HCT116 (cell line): ENCODE measurements around the gene RAB27B. TPM values are rescaled to one million over a fixed set of nuclear protein-coding genes. Genes with fewer than 3 reads are reported as not detected.
"Not testable (repeated sequence)": the region's sequence is repeated elsewhere in the genome, so short reads cannot be mapped to it uniquely, and the experiment has no call there.

Experiments
- ATAC-seq: fragments of 200-7000 bp; cut with Tn5 transposase; 2 replicates; pipeline ENCODE4 v1.9.1; 2020; ENCODE audit warnings: mild to moderate bottlenecking, moderate library complexity
- BruUV-seq: library from RNA; stranded (reverse); fragments of 400-500 nt; replicated peaks from 2 replicates; lab custom pipeline; 2021; lab: Mats Ljungman, UMichigan
- CTCF ChIA-PET: fragments of 300-600 bp; sonication (Branson Sonifier 250); formaldehyde crosslinking; loops from one replicate; lab custom pipeline; 2021; ENCODE audit warnings: antibody characterized with exemption; lab: Charles Lee
- POLR2A ChIA-PET: fragments of 300-600, 350-600 bp; sonication (Branson Sonifier 250); formaldehyde crosslinking; loops from one replicate; lab custom pipeline; 2021; ENCODE audit warnings: antibody characterized with exemption; lab: Charles Lee
- RAD21 ChIA-PET, 2 experiments: fragments of 300-600 bp; sonication (Branson Sonifier 250); formaldehyde crosslinking; loops; one replicate each; lab custom pipeline; 2023; ENCODE audit warnings: low total read pairs in 2 of 2; ENCODE audit not compliant: uncharacterized antibody in 2 of 2, unreplicated experiment in 2 of 2, low non-redundant PET in 1 of 2; lab: Charles Lee
- DNase-seq: peaks from one replicate; pipeline ENCODE4 v3.0.0-alpha.2; 2010; ENCODE audit warnings: low read depth, low spot score
- H2AFZ ChIP-seq: fragments of 200-600 bp; shearing (Covaris generic), sonication (generic); 2 replicates; pipeline ENCODE4 v1.6.1; 2017; ENCODE audit warnings: low read depth, mixed run types, mixed read lengths, antibody characterized with exemption, low read length; ENCODE audit not compliant: poor library complexity, severe bottlenecking
- H3K27ac ChIP-seq: 2 replicates; pipeline ENCODE4 v1.5.1; 2012; ENCODE audit warnings: low read depth, low read length
- H3K27me3 ChIP-seq: fragments of 200-600 bp; sonication (generic); 2 replicates; pipeline ENCODE4 v1.6.1; 2016; ENCODE audit warnings: mixed run types, low read length, mixed read lengths; ENCODE audit not compliant: insufficient read depth
- H3K36me3 ChIP-seq, 2 experiments: fragments of 200-500 bp in 1 of 2; fragments of 200-600 bp in 1 of 2; sonication (Bioruptor generic) in 1 of 2; sonication (generic) in 1 of 2; 2 replicates each; pipeline versions ENCODE4 v1.5.1 to v1.6.1; 2014 to 2016; ENCODE audit warnings: low read length in 2 of 2, inconsistent platforms in 1 of 2, mixed read lengths in 1 of 2, mixed run types in 1 of 2; ENCODE audit not compliant: insufficient read depth in 2 of 2, control insufficient read depth in 1 of 2
- H3K4me1 ChIP-seq, 2 experiments: fragments of 200-600 bp in 1 of 2; sonication (generic) in 1 of 2; 2 replicates each; pipeline versions ENCODE4 v1.5.1 to v1.6.1; 2012 to 2017; ENCODE audit warnings: low read length in 2 of 2, inconsistent platforms in 1 of 2, mild to moderate bottlenecking in 1 of 2, mixed read lengths in 1 of 2, mixed run types in 1 of 2, moderate library complexity in 1 of 2; ENCODE audit not compliant: insufficient read depth in 2 of 2, control insufficient read depth in 1 of 2
- H3K4me2 ChIP-seq: fragments of 200-600 bp; sonication (generic); 2 replicates; pipeline ENCODE4 v1.6.1; 2017; ENCODE audit warnings: mixed run types, low read length, mixed read lengths
- H3K4me3 ChIP-seq, 2 experiments: fragments of 200-600 bp in 1 of 2; sonication (generic) in 1 of 2; replicated peaks in 1 of 2; 2 replicates each; pipeline ENCODE4 v1.5.1; 2011 to 2016; ENCODE audit warnings: low read length in 2 of 2, control low read depth in 1 of 2, low read depth in 1 of 2, mild to moderate bottlenecking in 1 of 2, mixed read lengths in 1 of 2, mixed run types in 1 of 2
- H3K79me2 ChIP-seq: fragments of 200-600 bp; sonication (generic); 2 replicates; pipeline ENCODE4 v1.6.1; 2017; ENCODE audit warnings: mild to moderate bottlenecking, mixed run types, low read length, moderate library complexity, mixed read lengths; ENCODE audit not compliant: insufficient read depth
- H3K9ac ChIP-seq: fragments of 200-600 bp; sonication (generic); 2 replicates; pipeline ENCODE4 v1.6.1; 2016; ENCODE audit warnings: low read length, mixed read lengths
- H3K9me2 ChIP-seq: fragments of 200-600 bp; sonication (generic), shearing (Covaris generic); 2 replicates; pipeline ENCODE4 v1.6.1; 2017; ENCODE audit warnings: mixed run types, mild to moderate bottlenecking, moderate library complexity; ENCODE audit not compliant: insufficient read depth
- H3K9me3 ChIP-seq, 2 experiments: fragments of 200-500 bp in 1 of 2; fragments of 200-600 bp in 1 of 2; sonication (Bioruptor generic) in 1 of 2; sonication (generic) in 1 of 2; 2 replicates each; pipeline ENCODE4 v1.6.1; 2014 to 2017; ENCODE audit warnings: low read length in 2 of 2, mixed read lengths in 2 of 2, inconsistent platforms in 1 of 2, low read depth in 1 of 2, mild to moderate bottlenecking in 1 of 2, mixed run types in 1 of 2, moderate library complexity in 1 of 2; ENCODE audit not compliant: control insufficient read depth in 1 of 2, insufficient read depth in 1 of 2
- H4K20me1 ChIP-seq: fragments of 200-600 bp; sonication (generic), shearing (Covaris generic); 2 replicates; pipeline ENCODE4 v1.6.1; 2017; ENCODE audit warnings: mixed run types, mild to moderate bottlenecking, moderate library complexity; ENCODE audit not compliant: insufficient read depth
- EGR1 ChIP-seq: IDR thresholded peaks from 2 replicates; pipeline ENCODE4 v1.6.1; 2012; ENCODE audit warnings: low read depth
- FOSL1 ChIP-seq: IDR thresholded peaks from 2 replicates; pipeline ENCODE4 v1.6.1; 2012; ENCODE audit warnings: low read depth
- POLR2AphosphoS5 ChIP-seq: IDR thresholded peaks from 2 replicates; pipeline ENCODE4 v1.6.1; 2011; ENCODE audit warnings: mild to moderate bottlenecking, low read depth, low read length, moderate library complexity
- SIN3A ChIP-seq: IDR thresholded peaks from 2 replicates; pipeline ENCODE4 v1.6.1; 2012; ENCODE audit warnings: low read depth
- SP1 ChIP-seq: IDR thresholded peaks from 2 replicates; pipeline ENCODE4 v1.6.1; 2012; ENCODE audit warnings: low read depth
- SRF ChIP-seq: IDR thresholded peaks from 2 replicates; pipeline ENCODE4 v1.6.1; 2012; ENCODE audit warnings: low read depth
- TCF7L2 ChIP-seq: IDR thresholded peaks from 2 replicates; pipeline ENCODE4 v1.7.0; 2011; ENCODE audit warnings: borderline replicate concordance, inconsistent platforms; ENCODE audit not compliant: insufficient read depth, insufficient read length; ENCODE audit errors: extremely low read depth
- YY1 ChIP-seq: IDR thresholded peaks from 2 replicates; pipeline ENCODE4 v1.6.1; 2011; ENCODE audit warnings: low read length, low read depth, moderate library complexity, mild to moderate bottlenecking; ENCODE audit not compliant: insufficient replicate concordance; ENCODE audit errors: extremely low read depth
- ZNF274 ChIP-seq: fragments of 200-500 bp; sonication (Bioruptor generic); IDR thresholded peaks from 2 replicates; pipeline ENCODE4 v1.6.1; 2014; ENCODE audit warnings: mild to moderate bottlenecking, low read depth, low read length, inconsistent platforms
- intact Hi-C: fragments of 100-400 bp; cut with micrococcal nuclease; formaldehyde crosslinking; loops from 2 replicates; pipeline ENCODE4 v1.10.0; 2022
- total RNA-seq: library from RNA; stranded (reverse); gene quantifications from one replicate; pipeline ENCODE4 v1.2.1, GENCODE V29; 2021; ENCODE audit not compliant: unreplicated experiment
- TF ChIP-seq, protein P1 (sequence below): IDR thresholded peaks from 2 replicates; pipeline ENCODE4 v1.6.1; 2011; ENCODE audit warnings: mild to moderate bottlenecking, low read length, moderate library complexity; ENCODE audit not compliant: insufficient replicate concordance; ENCODE audit errors: extremely low read depth

Gene RAB27B
- total RNA-seq, 1 experiment from 2014 or later = 2.2 TPM

GRCh38 chr18:54813977-54814565 is 14.2 kb upstream of the RAB27B start:
- Histone ChIP-seq H4K20me1 (no peaks in the 10 kb centered on the region), H3K9me3 (no peaks in the 10 kb centered on the region), H3K36me3 (no peaks in the 10 kb centered on the region), H3K9me2 (no peaks in the 10 kb centered on the region), H3K27ac (no peak overlapping the region), H3K4me1 (no peaks in the 10 kb centered on the region), H3K4me3 (no peak overlapping the region), H3K27me3 (no peaks in the 10 kb centered on the region), H3K4me2 (no peak overlapping the region), H2AFZ (no peak overlapping the region), H3K9ac (no peak overlapping the region), H3K79me2 (no peaks in the 10 kb centered on the region)
- DNase-seq (no peak), ATAC-seq (no peak)
- intact Hi-C loops = no loop called here
- RAD21 ChIA-PET = no interaction called here
- CTCF ChIA-PET = no interaction called here
- no TSS peak for BruUV-seq
- TF ChIP-seq, protein P1, sequence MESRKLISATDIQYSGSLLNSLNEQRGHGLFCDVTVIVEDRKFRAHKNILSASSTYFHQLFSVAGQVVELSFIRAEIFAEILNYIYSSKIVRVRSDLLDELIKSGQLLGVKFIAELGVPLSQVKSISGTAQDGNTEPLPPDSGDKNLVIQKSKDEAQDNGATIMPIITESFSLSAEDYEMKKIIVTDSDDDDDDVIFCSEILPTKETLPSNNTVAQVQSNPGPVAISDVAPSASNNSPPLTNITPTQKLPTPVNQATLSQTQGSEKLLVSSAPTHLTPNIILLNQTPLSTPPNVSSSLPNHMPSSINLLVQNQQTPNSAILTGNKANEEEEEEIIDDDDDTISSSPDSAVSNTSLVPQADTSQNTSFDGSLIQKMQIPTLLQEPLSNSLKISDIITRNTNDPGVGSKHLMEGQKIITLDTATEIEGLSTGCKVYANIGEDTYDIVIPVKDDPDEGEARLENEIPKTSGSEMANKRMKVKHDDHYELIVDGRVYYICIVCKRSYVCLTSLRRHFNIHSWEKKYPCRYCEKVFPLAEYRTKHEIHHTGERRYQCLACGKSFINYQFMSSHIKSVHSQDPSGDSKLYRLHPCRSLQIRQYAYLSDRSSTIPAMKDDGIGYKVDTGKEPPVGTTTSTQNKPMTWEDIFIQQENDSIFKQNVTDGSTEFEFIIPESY = no peak
- no peak for TF ChIP-seq EGR1
- TF ChIP-seq ZNF274 = no peak
- no peak for TF ChIP-seq FOSL1
- TF ChIP-seq POLR2AphosphoS5 = no peak
- TF ChIP-seq SP1 = no peak
- no peak for TF ChIP-seq SIN3A
- POLR2A ChIA-PET = no interaction called here

DNA sequence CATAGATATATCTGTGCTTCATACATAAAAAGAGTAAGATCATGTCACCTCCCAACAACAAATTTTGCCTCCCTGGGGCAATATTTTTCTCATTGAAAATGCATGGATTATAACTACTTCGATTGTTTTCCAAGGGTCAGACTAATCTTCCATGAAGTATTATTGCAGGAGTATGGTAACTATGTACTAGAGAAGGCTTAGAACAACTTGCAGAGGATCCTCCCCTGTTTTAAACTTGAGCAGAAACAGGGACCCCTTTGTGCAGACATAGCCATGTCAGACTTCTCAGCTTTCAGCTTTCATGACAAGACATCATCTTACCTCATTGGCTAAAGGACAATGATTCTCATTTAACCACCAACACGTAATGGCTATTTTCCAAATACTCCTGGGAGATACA is 13.2 kb upstream of the RAB27B start:
- Histone ChIP-seq H4K20me1 (no peaks in the 10 kb centered on the region), H3K27me3 (no peaks in the 10 kb centered on the region), H3K9me3 (no peaks in the 10 kb centered on the region), H3K79me2 (no peaks in the 10 kb centered on the region), H3K27ac (no peak overlapping the region), H3K36me3 (no peaks in the 10 kb centered on the region), H3K9ac (no peak overlapping the region), H3K4me3 (no peak overlapping the region), H3K9me2 (no peaks in the 10 kb centered on the region), H2AFZ (no peak overlapping the region), H3K4me1 (no peaks in the 10 kb centered on the region), H3K4me2 (no peak overlapping the region)
- TF ChIP-seq FOSL1 (no peak), TCF7L2 (no peak), YY1 (no peak), SRF (no peak), SIN3A (no peak)
- ChIA-PET CTCF (no interaction called here), POLR2A (no interaction called here), RAD21 (no interaction called here)
- ATAC-seq (no peak), DNase-seq (no peak)
- BruUV-seq = no TSS peak
- intact Hi-C loops = no loop called here

DNA sequence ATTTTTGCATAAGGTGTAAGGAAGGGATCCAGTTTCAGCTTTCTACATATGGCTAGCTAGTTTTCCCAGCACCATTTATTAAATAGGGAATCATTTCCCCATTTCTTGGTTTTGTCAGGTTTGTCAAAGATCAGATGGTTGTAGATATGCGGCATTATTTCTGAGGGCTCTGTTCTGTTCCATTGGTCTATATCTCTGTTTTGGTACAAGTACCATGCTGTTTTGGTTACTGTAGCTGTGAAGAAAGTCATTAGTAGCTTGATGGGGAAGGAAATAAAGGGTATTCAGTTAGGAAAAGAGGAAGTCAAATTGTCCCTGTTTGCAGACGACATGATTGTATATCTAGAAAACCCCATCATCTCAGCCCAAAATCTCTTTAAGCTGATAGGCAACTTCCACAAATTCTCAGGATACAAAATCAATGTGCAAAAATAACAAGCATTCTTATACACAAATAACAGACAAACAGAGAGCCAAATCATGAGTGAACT is 7.4 kb upstream of the RAB27B start:
- DNase-seq, H2AFZ ChIP-seq, H3K9me2 ChIP-seq, RAD21 ChIA-PET, H3K4me2 ChIP-seq, H3K79me2 ChIP-seq, POLR2A ChIA-PET, H3K36me3 ChIP-seq, H3K27me3 ChIP-seq, H3K4me3 ChIP-seq, H4K20me1 ChIP-seq, ATAC-seq, H3K9ac ChIP-seq, H3K9me3 ChIP-seq, intact Hi-C loops, CTCF ChIA-PET, BruUV-seq, H3K27ac ChIP-seq: not testable (repeated sequence)
- peaks cover 5 to 10% of the 10 kb centered on the region in 2 experiments for H3K4me1 ChIP-seq
